ENCODE data around the gene ZNF280C. TPM values are rescaled to one million over a fixed set of nuclear protein-coding genes. Genes with fewer than 3 reads are reported as not detected.

ZNF280C gene
- total RNA-seq, 1 experiment from 2014 or later, result 4.6 TPM

GRCh38 chrX:130301977-130302376, 33.3 kb upstream of the ZNF280C start:
- ChIA-PET POLR2A (ENCODE audit: unreplicated experiment) (no interaction called here), CTCF (no interaction called here)
- H2AFZ ChIP-seq (ENCODE audit: low read length), result no peak overlapping the region
- no peaks in the 10 kb centered on the region for H3K36me3 ChIP-seq (ENCODE audit: low read depth, low read length)
- H3K9me3 ChIP-seq (ENCODE audit: low read length), result no peaks in the 10 kb centered on the region
- no peaks in the 10 kb centered on the region for H3K79me2 ChIP-seq (ENCODE audit: low read length)
- intact Hi-C loops (cut with micrococcal nuclease), result no loop called here
- no peaks in the 10 kb centered on the region for H4K20me1 ChIP-seq (ENCODE audit: low read length)
- no peak overlapping the region for H3K9ac ChIP-seq (ENCODE audit: low read length)
- H3K4me1 ChIP-seq (ENCODE audit: insufficient read depth, low read length), result peaks cover 3% of the 10 kb centered on the region
- no peak overlapping the region for H3K4me3 ChIP-seq (ENCODE audit: low read length)
- no TSS peak for BruUV-seq (replicated peaks)
- no peaks in the 10 kb centered on the region for H3K27me3 ChIP-seq (ENCODE audit: low read length)
- no peak for ATAC-seq
- no peak for DNase-seq
- H3K27ac ChIP-seq (ENCODE audit: low read length), result no peak overlapping the region
- TF ChIP-seq EZH2phosphoT487 (IDR thresholded peaks at IDR 0.05; ENCODE audit: borderline replicate concordance, low read length), result no peak
- no peak for TF ChIP-seq EZH2 (IDR thresholded peaks at IDR 0.05; ENCODE audit: low read length, unreplicated experiment)
- no peak for TF ChIP-seq CTCF (conservative IDR thresholded peaks at IDR 0.05; ENCODE audit: low read depth, low read length)
- H3K9me2 ChIP-seq (replicated peaks; ENCODE audit: low read length), result no peaks in the 10 kb centered on the region
- no peak overlapping the region for H3K4me2 ChIP-seq (ENCODE audit: low read length)
- no peaks in the 10 kb centered on the region for H3F3A ChIP-seq (ENCODE audit: low read length, unreplicated experiment)

GRCh38 chrX:130301405-130301804, 32.7 kb upstream of the ZNF280C start:
- Histone ChIP-seq H3K9ac (ENCODE audit: low read length) (no peak overlapping the region), H3K27me3 (ENCODE audit: low read length) (no peaks in the 10 kb centered on the region), H3K4me3 (ENCODE audit: low read length) (no peak overlapping the region), H3K4me1 (ENCODE audit: insufficient read depth, low read length) (peaks cover 9% of the 10 kb centered on the region), H3K79me2 (ENCODE audit: low read length) (no peaks in the 10 kb centered on the region), H3K36me3 (ENCODE audit: low read depth, low read length) (no peaks in the 10 kb centered on the region), H3K9me3 (ENCODE audit: low read length) (no peaks in the 10 kb centered on the region), H3F3A (ENCODE audit: low read length, unreplicated experiment) (no peaks in the 10 kb centered on the region), H3K27ac (ENCODE audit: low read length) (no peak overlapping the region), H3K4me2 (ENCODE audit: low read length) (no peak overlapping the region), H3K9me2 (replicated peaks; ENCODE audit: low read length) (no peaks in the 10 kb centered on the region), H4K20me1 (ENCODE audit: low read length) (no peaks in the 10 kb centered on the region), H2AFZ (ENCODE audit: low read length) (no peak overlapping the region)
- POLR2A ChIA-PET (ENCODE audit: unreplicated experiment), result no interaction called here
- BruUV-seq (replicated peaks), result no TSS peak
- no peak for TF ChIP-seq EZH2 (IDR thresholded peaks at IDR 0.05; ENCODE audit: low read length, unreplicated experiment)
- TF ChIP-seq CTCF (conservative IDR thresholded peaks at IDR 0.05; ENCODE audit: low read depth, low read length), result no peak
- TF ChIP-seq EZH2phosphoT487 (IDR thresholded peaks at IDR 0.05; ENCODE audit: borderline replicate concordance, low read length), result no peak
- ATAC-seq (no peak), DNase-seq (no peak)
- intact Hi-C loops (cut with micrococcal nuclease), result no loop called here
- CTCF ChIA-PET, result no interaction called here

GRCh38 chrX:130300010-130300282, 31.2 kb upstream of the ZNF280C start:
- no peaks in the 10 kb centered on the region for H3K79me2 ChIP-seq (ENCODE audit: low read length)
- no TSS peak for BruUV-seq (replicated peaks)
- intact Hi-C loops (cut with micrococcal nuclease), result no loop called here
- peaks cover 19% of the 10 kb centered on the region for H3K4me1 ChIP-seq (ENCODE audit: insufficient read depth, low read length)
- H3F3A ChIP-seq (ENCODE audit: low read length, unreplicated experiment), result no peaks in the 10 kb centered on the region
- no peak for ATAC-seq
- H3K4me3 ChIP-seq (ENCODE audit: low read length), result no peak overlapping the region
- no peak overlapping the region for H2AFZ ChIP-seq (ENCODE audit: low read length)
- H3K4me2 ChIP-seq (ENCODE audit: low read length), result no peak overlapping the region
- TF ChIP-seq CTCF (conservative IDR thresholded peaks at IDR 0.05; ENCODE audit: low read depth, low read length) (no peak), EZH2phosphoT487 (IDR thresholded peaks at IDR 0.05; ENCODE audit: borderline replicate concordance, low read length) (no peak), EZH2 (IDR thresholded peaks at IDR 0.05; ENCODE audit: low read length, unreplicated experiment) (no peak)
- H3K9me3 ChIP-seq (ENCODE audit: low read length), result no peaks in the 10 kb centered on the region
- ChIA-PET CTCF (no interaction called here), POLR2A (ENCODE audit: unreplicated experiment) (no interaction called here)
- no peak overlapping the region for H3K9ac ChIP-seq (ENCODE audit: low read length)
- no peak overlapping the region for H3K27ac ChIP-seq (ENCODE audit: low read length)
- no peaks in the 10 kb centered on the region for H3K36me3 ChIP-seq (ENCODE audit: low read depth, low read length)
- DNase-seq, result no peak
- no peaks in the 10 kb centered on the region for H4K20me1 ChIP-seq (ENCODE audit: low read length)
- H3K27me3 ChIP-seq (ENCODE audit: low read length), result no peaks in the 10 kb centered on the region
- no peaks in the 10 kb centered on the region for H3K9me2 ChIP-seq (replicated peaks; ENCODE audit: low read length)
